Neural crest cell (in vitro differentiated cells): Measurements from ENCODE around the gene PPP1R9B. TPM values are rescaled to one million over a fixed set of nuclear protein-coding genes. Genes with fewer than 3 reads are reported as not detected.

ENCODE experiments used
- DNase-seq: peaks from one replicate; pipeline ENCODE4 v3.0.0; 2021; ENCODE audit warnings: low read depth, mixed read lengths, low spot score
- H3K27ac Mint-ChIP-seq: one replicate; pipeline ENCODE4 v1.8.0; 2021; ENCODE audit warnings: mild to moderate bottlenecking, mixed read lengths; ENCODE audit not compliant: unreplicated experiment
- H3K27me3 Mint-ChIP-seq: 2 replicates; pipeline ENCODE4 v1.8.0; 2021; ENCODE audit warnings: low read depth, mild to moderate bottlenecking, mixed read lengths
- H3K36me3 Mint-ChIP-seq: 2 replicates; pipeline ENCODE4 v1.8.0; 2021; ENCODE audit warnings: low read depth, mild to moderate bottlenecking, mixed read lengths
- H3K4me1 Mint-ChIP-seq: 2 replicates; pipeline ENCODE4 v1.8.0; 2021; ENCODE audit warnings: mixed read lengths
- H3K4me3 Mint-ChIP-seq: one replicate; pipeline ENCODE4 v1.8.0; 2021; ENCODE audit warnings: mild to moderate bottlenecking, mixed read lengths
- H3K9me3 Mint-ChIP-seq: 2 replicates; pipeline ENCODE4 v1.8.0; 2021; ENCODE audit warnings: mixed read lengths
- total RNA-seq: library from RNA; stranded (reverse); gene quantifications from 2 replicates; pipeline ENCODE4 v1.2.1, GENCODE V29; 2021
- TF ChIP-seq, protein P1 (sequence below): fragments of 200-600 bp; sonication (generic); conservative IDR thresholded peaks from 2 replicates; pipeline ENCODE4 v1.5.0; 2021; ENCODE audit warnings: antibody characterized with exemption, mild to moderate bottlenecking

PPP1R9B gene
- total RNA-seq, 1 donor from 2014 or later: 68.8 TPM

DNA sequence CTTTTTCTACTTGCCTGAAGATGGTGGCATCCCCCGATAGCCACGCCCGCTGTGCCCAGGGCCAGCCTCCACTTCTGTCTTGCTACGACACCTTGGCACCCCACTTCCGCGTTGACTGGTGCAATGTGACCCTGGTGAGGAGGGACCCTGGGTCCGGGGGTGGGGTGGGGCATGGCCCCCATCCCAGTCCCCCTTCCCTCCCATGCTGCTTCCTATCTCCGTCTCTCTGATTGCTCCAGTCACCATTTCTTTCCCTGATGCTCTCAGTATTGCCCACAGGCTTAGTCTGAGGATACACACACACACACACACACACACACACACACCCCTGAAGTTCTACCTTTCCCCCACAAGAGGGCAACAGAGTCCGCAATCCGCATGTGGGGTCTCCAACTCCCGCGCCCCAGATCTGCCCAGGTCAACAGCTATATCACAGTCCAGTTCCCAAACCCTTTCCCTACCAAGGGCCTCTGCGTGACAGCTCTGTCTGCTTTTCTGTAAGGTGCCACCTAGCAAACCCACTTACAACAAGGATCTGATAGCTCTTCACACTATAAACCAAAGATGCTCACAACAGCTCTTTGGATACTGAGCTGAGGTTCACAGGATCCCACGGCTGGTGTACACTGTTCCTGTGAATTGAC, 18.8 kb upstream of the PPP1R9B start:
- Mint-ChIP-seq H3K27me3 (no peaks in the 10 kb centered on the region), H3K4me3 (no peak overlapping the region), H3K36me3 (no peaks in the 10 kb centered on the region), H3K9me3 (no peaks in the 10 kb centered on the region), H3K27ac (no peak overlapping the region), H3K4me1 (peaks cover 22% of the 10 kb centered on the region)
- DNase-seq: peak; percentile 63
- TF ChIP-seq, protein P1, sequence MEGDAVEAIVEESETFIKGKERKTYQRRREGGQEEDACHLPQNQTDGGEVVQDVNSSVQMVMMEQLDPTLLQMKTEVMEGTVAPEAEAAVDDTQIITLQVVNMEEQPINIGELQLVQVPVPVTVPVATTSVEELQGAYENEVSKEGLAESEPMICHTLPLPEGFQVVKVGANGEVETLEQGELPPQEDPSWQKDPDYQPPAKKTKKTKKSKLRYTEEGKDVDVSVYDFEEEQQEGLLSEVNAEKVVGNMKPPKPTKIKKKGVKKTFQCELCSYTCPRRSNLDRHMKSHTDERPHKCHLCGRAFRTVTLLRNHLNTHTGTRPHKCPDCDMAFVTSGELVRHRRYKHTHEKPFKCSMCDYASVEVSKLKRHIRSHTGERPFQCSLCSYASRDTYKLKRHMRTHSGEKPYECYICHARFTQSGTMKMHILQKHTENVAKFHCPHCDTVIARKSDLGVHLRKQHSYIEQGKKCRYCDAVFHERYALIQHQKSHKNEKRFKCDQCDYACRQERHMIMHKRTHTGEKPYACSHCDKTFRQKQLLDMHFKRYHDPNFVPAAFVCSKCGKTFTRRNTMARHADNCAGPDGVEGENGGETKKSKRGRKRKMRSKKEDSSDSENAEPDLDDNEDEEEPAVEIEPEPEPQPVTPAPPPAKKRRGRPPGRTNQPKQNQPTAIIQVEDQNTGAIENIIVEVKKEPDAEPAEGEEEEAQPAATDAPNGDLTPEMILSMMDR: peak; percentile 70

DNA sequence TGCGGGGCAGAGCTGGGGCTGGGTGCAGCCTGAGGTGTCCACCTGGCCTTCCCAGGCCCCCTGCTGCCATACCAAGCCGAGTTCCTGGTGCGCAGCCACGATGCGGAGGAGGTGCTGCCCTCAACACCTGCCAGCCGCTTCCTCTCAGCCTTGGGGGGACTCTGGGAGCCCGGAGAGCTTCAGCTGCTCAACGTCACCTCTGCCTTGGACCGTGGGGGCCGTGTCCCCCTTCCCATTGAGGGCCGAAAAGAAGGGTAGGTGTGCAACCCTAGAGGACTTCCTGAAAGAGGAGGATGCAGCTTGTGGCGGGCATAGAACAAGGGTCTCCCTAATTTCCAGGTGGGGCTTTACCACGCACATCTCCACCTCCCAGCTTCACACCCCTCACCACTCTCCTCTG, 17.8 kb upstream of the PPP1R9B start:
- Mint-ChIP-seq H3K9me3 (no peaks in the 10 kb centered on the region), H3K4me3 (no peak overlapping the region), H3K4me1 (peaks cover 23% of the 10 kb centered on the region), H3K27ac (no peak overlapping the region), H3K27me3 (no peaks in the 10 kb centered on the region), H3K36me3 (no peaks in the 10 kb centered on the region)
- TF ChIP-seq, protein P1: no peak
- no peak for DNase-seq

DNA sequence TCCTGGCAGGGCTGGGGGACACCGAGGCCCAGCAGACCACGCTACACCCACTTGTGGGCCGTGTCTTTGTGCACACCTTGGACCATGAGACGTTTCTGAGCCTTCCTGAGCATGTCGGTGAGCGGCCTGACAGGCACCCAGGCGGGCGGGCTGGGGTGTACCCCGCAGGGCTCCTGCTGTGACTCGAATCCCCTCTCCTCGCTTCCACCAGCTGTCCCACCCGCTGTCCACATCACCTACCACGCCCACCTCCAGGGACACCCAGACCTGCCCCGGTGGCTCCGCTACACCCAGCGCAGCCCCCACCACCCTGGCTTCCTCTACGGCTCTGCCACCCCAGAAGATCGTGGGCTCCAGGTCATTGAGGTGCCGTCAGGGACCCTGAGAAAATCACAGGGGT, 16.9 kb upstream of the PPP1R9B start:
- Mint-ChIP-seq H3K4me3 (no peak overlapping the region), H3K4me1 (peaks cover 19% of the 10 kb centered on the region), H3K27me3 (no peaks in the 10 kb centered on the region), H3K36me3 (no peaks in the 10 kb centered on the region), H3K9me3 (no peaks in the 10 kb centered on the region), H3K27ac (no peak overlapping the region)
- DNase-seq: no peak
- TF ChIP-seq, protein P1: no peak

DNA sequence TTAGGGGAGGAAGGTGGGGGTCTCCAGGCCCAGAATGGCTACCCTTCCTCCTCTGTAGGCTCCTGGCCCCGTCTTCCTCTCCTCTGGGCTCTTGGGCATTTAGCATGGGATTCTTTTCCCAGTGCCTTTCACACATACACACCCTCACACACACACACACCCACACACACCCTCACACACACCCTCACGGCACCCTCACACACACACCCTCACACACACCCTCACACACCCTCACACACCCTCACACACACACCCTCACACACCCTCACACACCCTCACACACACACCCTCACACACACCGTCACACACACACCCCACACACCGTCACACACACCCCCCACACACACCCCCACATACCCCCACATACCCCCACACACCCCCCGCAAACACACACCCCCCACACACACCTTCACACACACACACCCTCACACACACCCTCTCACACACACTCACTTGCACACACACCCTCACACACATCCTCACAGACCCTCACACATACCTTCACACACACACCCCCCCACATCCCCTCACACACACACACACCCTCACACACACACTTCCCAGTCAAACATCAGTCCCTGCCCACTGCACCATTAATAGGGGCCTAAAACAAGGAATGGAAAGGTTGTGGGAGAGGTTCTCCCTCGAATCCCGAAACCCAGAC, 16.2 kb upstream of the PPP1R9B start:
- TF ChIP-seq, protein P1: no peak
- Mint-ChIP-seq H3K4me3 (no peak overlapping the region), H3K36me3 (no peaks in the 10 kb centered on the region), H3K27me3 (no peaks in the 10 kb centered on the region), H3K9me3 (no peaks in the 10 kb centered on the region), H3K4me1 (peaks cover 26% of the 10 kb centered on the region), H3K27ac (peak overlapping the region; percentile 43)
- DNase-seq: no peak

DNA sequence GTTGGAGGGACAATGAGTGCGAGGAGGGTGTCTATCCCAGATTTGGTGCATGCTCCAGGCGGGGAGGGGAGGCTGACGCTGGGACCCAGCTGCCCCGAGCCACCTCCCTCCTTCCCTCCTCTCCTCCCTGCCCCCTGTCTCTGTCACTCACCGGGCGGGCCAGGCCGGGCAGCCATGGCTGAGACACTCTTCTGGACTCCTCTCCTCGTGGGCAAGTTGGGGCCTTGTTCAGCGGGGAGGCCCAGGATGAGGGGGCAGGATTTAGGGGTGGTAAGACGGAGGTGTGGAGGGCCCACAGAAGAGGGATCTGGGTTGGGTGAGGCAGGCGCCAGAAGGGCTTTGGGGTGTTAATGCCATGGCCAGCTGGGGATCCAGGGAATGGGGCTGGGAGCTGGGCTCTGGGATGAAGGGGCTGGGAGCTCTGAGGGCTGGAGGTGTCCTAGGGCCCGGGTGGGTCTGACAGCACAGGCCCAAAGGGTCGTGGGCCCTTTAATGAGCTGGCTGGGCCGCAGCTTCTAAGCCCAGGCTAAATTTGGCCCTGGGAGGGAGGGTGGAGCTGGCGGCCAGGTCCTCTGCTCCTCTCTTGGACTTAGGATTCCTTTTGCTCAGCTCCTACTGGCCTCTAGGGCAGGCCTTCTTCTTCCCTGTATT, 15.5 kb upstream of the PPP1R9B start, which contains the start of gene SGCA:
Gene SGCA (plus strand): TSS at position 139 of the 651 bp plus-strand sequence. CDS start 36 bp downstream, at position 175.
- Mint-ChIP-seq H3K27me3 (no peaks in the 10 kb centered on the region), H3K4me1 (peaks cover 31% of the 10 kb centered on the region), H3K4me3 (peak within 1 kb of the TSS; percentile 54), H3K27ac (peak within 1 kb of the TSS; percentile 57), H3K36me3 (no peaks in the 10 kb centered on the region), H3K9me3 (no peaks in the 10 kb centered on the region)
- TF ChIP-seq, protein P1: no peak
- DNase-seq: no peak
